SU-DHL-6 (cell line): Measurements from ENCODE around the gene PTCD1.

ENCODE experiments used
- H2AFZ ChIP-seq: fragments of 200-600 bp; sonication (generic); 2 replicates; pipeline ENCODE4 v1.6.1; 2014; ENCODE audit warnings: low read depth, mild to moderate bottlenecking, moderate library complexity, mixed read lengths, antibody characterized with exemption, low read length; ENCODE audit not compliant: severe bottlenecking
- H3F3A ChIP-seq: fragments of 200-600 bp; shearing (Covaris generic); 2 replicates; pipeline ENCODE4 v1.6.0; 2016; ENCODE audit warnings: antibody characterized with exemption, mild to moderate bottlenecking; ENCODE audit not compliant: insufficient read depth
- H3K27ac ChIP-seq: fragments of 200-600 bp; sonication (generic); 2 replicates; pipeline ENCODE4 v1.5.1; 2016; ENCODE audit warnings: low read depth, mild to moderate bottlenecking, low read length, moderate library complexity, mixed read lengths
- H3K27me3 ChIP-seq: fragments of 200-600 bp; sonication (generic), shearing (Covaris generic); 2 replicates; pipeline ENCODE4 v1.6.0; 2014; ENCODE audit warnings: mild to moderate bottlenecking, low read length
- H3K36me3 ChIP-seq: fragments of 200-600 bp; sonication (generic); 2 replicates; pipeline ENCODE4 v1.6.1; 2014; ENCODE audit warnings: mild to moderate bottlenecking, low read length, mixed read lengths
- H3K4me2 ChIP-seq: fragments of 300-600, 200-600 bp; shearing (Covaris generic), sonication (generic); 2 replicates; pipeline ENCODE4 v1.6.0; 2014; ENCODE audit warnings: low read length, low read depth, mild to moderate bottlenecking; ENCODE audit not compliant: poor library complexity, severe bottlenecking
- H3K4me3 ChIP-seq: fragments of 200-600 bp; sonication (generic); 2 replicates; pipeline ENCODE4 v1.5.1; 2014; ENCODE audit warnings: antibody characterized with exemption, low read length, mild to moderate bottlenecking, mixed read lengths; ENCODE audit not compliant: insufficient read depth, poor library complexity, severe bottlenecking
- H3K79me2 ChIP-seq: fragments of 200-600 bp; sonication (generic); 2 replicates; pipeline ENCODE4 v1.6.1; 2014; ENCODE audit warnings: mild to moderate bottlenecking, low read length, moderate library complexity; ENCODE audit not compliant: insufficient read depth
- H3K9ac ChIP-seq: fragments of 200-600 bp; sonication (generic); 2 replicates; pipeline ENCODE4 v1.7.0; 2014; ENCODE audit warnings: mild to moderate bottlenecking, low read length
- H3K9me2 ChIP-seq: fragments of 200-600 bp; sonication (generic); replicated peaks from 2 replicates; pipeline ENCODE4 v1.6.1; 2014; ENCODE audit warnings: low read length; ENCODE audit not compliant: insufficient read depth
- H3K9me3 ChIP-seq: fragments of 200-600 bp; sonication (generic); 2 replicates; pipeline ENCODE4 v1.6.1; 2014; ENCODE audit warnings: low read length, mixed read lengths; ENCODE audit not compliant: insufficient read depth
- H4K20me1 ChIP-seq: fragments of 200-600 bp; sonication (generic); 2 replicates; pipeline ENCODE4 v1.6.1; 2014; ENCODE audit warnings: low read depth, mild to moderate bottlenecking, antibody characterized with exemption, low read length, moderate library complexity, mixed read lengths
- EZH2phosphoT487 ChIP-seq: fragments of 200-600 bp; sonication (generic), shearing (Covaris generic); conservative IDR thresholded peaks from 2 replicates; pipeline ENCODE4 v1.6.1; 2018; ENCODE audit warnings: mild to moderate bottlenecking, antibody characterized with exemption, low read length, moderate library complexity, mixed read lengths
- TF ChIP-seq, protein P1 (sequence below): fragments of 200-600 bp; sonication (generic); IDR thresholded peaks from one replicate; pipeline ENCODE4 v1.5.1; 2017; ENCODE audit warnings: antibody characterized with exemption, mild to moderate bottlenecking, low read length, moderate library complexity; ENCODE audit not compliant: insufficient read depth, poor library complexity, severe bottlenecking

PTCD1 gene

DNA sequence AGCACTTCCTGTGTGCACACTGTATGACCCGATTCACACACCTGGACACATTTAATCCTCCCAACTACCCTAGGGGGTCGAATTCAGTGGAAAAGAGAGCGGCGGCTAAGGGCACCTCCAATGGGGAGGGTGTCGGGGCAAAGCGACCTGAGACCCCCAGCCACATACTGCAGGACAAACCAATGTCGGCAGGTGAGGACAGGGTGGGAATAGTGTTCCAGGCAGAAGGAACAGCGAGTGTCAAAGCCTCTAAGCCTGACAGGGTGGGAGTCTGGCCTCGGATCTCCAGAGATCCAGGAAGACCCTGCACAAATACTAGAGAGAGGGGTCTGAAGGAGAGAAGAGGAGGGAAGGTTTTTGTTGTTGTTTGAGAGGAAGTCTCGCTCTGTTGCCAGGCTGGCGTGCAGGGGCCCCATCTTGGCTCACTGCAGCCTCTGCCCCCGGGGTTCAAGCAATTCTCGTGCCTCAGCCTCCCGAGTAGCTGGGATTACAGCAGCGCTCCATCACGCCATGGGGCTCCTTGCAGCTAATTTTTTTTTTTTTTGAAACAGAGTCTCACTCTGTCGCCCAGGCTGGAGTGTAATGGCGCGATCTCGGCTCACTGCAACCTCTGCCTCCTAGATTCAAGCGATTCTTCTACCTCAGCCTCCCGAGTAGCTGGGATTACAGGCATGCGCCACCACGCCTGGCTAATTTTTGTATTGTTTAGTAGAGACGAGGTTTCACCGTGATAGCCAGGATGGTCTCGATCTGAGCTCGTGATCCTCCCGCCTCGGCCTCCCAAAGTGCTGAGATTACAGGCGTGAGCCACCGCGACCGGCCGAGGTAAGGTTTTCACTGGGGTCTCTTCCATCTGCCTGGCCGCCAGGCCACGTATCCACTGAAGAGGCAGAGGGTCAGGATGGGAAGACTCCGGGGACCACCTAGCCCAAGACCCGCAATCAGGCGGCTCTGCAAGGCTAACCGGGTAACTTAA is 65.2 kb downstream of the PTCD1 start:
- Histone ChIP-seq H3K27me3 (no peaks in the 10 kb centered on the region), H3F3A (peaks cover 12% of the 10 kb centered on the region), H3K4me3 (peak overlapping the region; percentile 70), H3K9me2 (no peaks in the 10 kb centered on the region), H3K9ac (peak overlapping the region; percentile 91), H3K27ac (0 out of 2 replicates have a peak overlapping the region, but pooled peaks have one; percentile 82), H3K79me2 (peaks cover 36% of the 10 kb centered on the region), H3K36me3 (no peaks in the 10 kb centered on the region), H3K4me2 (peak overlapping the region; percentile 63), H3K9me3 (no peaks in the 10 kb centered on the region), H4K20me1 (peaks cover 6% of the 10 kb centered on the region; the same call in 1 of the 2 replicates), H2AFZ (no peak overlapping the region)
- TF ChIP-seq, protein P1, sequence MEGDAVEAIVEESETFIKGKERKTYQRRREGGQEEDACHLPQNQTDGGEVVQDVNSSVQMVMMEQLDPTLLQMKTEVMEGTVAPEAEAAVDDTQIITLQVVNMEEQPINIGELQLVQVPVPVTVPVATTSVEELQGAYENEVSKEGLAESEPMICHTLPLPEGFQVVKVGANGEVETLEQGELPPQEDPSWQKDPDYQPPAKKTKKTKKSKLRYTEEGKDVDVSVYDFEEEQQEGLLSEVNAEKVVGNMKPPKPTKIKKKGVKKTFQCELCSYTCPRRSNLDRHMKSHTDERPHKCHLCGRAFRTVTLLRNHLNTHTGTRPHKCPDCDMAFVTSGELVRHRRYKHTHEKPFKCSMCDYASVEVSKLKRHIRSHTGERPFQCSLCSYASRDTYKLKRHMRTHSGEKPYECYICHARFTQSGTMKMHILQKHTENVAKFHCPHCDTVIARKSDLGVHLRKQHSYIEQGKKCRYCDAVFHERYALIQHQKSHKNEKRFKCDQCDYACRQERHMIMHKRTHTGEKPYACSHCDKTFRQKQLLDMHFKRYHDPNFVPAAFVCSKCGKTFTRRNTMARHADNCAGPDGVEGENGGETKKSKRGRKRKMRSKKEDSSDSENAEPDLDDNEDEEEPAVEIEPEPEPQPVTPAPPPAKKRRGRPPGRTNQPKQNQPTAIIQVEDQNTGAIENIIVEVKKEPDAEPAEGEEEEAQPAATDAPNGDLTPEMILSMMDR, result no peak
- TF ChIP-seq EZH2phosphoT487, result no peak

DNA sequence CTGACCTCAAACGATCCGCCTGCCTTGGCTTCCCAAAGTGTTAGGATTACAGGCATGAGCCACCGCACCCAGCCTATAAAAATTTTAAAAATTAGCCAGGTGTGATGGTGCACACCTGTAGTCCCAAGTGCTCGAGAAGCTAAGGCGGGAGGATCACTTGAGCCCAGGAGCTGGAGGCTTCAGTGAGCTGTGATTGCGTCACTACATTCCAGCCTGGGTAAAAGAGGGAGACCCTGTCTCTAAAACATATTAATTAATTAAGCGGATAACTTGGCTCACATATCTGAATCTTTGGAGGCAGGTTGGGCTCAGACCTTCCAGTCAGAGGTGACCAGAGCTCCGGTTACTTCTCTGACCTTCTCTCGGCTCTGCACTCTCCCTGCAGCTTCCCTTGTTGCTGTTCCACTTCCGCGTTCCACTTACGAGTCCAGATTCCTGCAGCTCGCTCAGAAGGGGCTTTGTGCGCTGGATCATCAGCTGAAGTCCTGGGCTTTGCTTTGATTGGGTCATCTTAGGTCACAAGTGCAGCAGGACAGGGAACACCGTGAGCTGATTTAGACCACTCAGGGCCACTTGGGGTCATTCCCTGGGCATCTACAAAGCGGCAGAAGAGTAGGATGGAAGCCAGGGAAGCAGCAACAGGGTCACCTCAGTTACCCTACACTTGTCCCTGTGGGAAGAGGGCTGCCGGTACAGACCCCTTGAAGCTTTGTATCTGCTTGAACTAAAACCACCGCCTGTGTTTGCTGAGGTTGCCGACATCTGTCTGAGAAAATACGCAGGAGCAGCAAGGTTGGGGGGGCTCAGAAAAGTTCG is 66.1 kb downstream of the PTCD1 start:
- H3K27ac ChIP-seq, result no peak overlapping the region
- no peaks in the 10 kb centered on the region for H3K36me3 ChIP-seq
- H4K20me1 ChIP-seq, result peaks cover 6% of the 10 kb centered on the region; the same call in 1 of the 2 replicates
- peaks cover 27% of the 10 kb centered on the region for H3K79me2 ChIP-seq
- no peak for TF ChIP-seq EZH2phosphoT487
- TF ChIP-seq, protein P1, result no peak
- H3K9me2 ChIP-seq, result no peaks in the 10 kb centered on the region
- H3K9me3 ChIP-seq, result no peaks in the 10 kb centered on the region
- peaks cover 5% of the 10 kb centered on the region for H3F3A ChIP-seq
- no peak overlapping the region for H3K9ac ChIP-seq
- no peak overlapping the region for H3K4me2 ChIP-seq
- H3K27me3 ChIP-seq, result no peaks in the 10 kb centered on the region
- H2AFZ ChIP-seq, result no peak overlapping the region
- no peak overlapping the region for H3K4me3 ChIP-seq

DNA sequence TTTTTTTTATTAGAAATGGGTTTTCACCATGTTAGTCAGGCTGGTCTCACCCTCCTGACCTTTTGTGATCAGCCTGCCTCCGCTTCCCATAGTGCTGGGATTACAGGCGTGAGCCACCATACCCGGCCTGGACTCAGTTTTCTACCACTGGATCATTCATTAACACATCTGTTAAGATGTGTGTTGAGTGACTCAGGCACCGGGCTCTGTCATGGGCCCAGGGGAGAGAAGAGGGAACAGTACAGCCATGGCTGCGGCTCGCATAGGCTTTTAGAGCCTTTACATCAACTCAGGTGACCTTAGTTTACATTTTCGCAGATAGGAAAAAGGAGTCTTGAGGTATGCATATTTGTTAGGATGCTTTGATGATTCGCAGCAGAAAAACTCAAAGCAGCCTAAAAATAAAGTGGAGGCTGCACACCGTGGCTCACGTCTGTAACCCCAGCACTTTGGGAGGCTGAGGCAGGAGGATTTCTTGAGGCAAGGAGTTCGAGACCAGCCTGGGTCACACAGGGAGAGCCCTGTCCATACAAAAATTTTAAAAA is 67.2 kb downstream of the PTCD1 start:
- Histone ChIP-seq H3K4me2 (no peak overlapping the region), H3K9me3 (no peaks in the 10 kb centered on the region), H3F3A (peaks cover 5% of the 10 kb centered on the region), H3K79me2 (peaks cover 19% of the 10 kb centered on the region), H4K20me1 (peaks cover 6% of the 10 kb centered on the region; the same call in 1 of the 2 replicates), H3K27ac (no peak overlapping the region), H3K9me2 (no peaks in the 10 kb centered on the region), H3K4me3 (no peak overlapping the region), H3K27me3 (no peaks in the 10 kb centered on the region), H3K36me3 (0 out of 2 replicates have a peak, but pooled peaks cover 4% of the 10 kb centered on the region), H2AFZ (no peak overlapping the region), H3K9ac (no peak overlapping the region)
- TF ChIP-seq EZH2phosphoT487, result no peak
- TF ChIP-seq, protein P1, result no peak
